ENCODE results near the gene STX4. TPM values are rescaled to one million over a fixed set of nuclear protein-coding genes. Genes with fewer than 3 reads are reported as not detected.
A peak's percentile ranks its signal among the peaks of the same experiment; 100 is the strongest.
"Not testable (repeated sequence)": the region's sequence is repeated elsewhere in the genome, so short reads cannot be mapped to it uniquely, and the experiment has no call there.

STX4 gene
- total and polyA plus RNA-seq, 2 donors from 2014 or later: 60.6 to 61.2 TPM

- TF ChIP-seq CTCF (IDR thresholded peaks at IDR 0.05; ENCODE audit: borderline replicate concordance, extremely low read depth, insufficient read depth): no peak
- Histone ChIP-seq H3K4me1 (ENCODE audit: control insufficient read depth in 2 of 3, insufficient read depth in 2 of 3, low read depth in 1 of 3, low read length in 3 of 3) (no peaks in the 10 kb centered on the region), H3K9ac (ENCODE audit: low read length in 3 of 3) (no peak overlapping the region), H3K27me3 (ENCODE audit: control insufficient read depth, insufficient read depth, low read length) (peaks cover 2% of the 10 kb centered on the region), H3K4me3 (ENCODE audit: low read length in 3 of 3) (no peak overlapping the region), H3K27ac (ENCODE audit: low read depth in 2 of 2, low read length in 2 of 2) (no peak overlapping the region), H3K9me3 (ENCODE audit: control insufficient read depth in 2 of 3, insufficient read depth in 1 of 3, low read length in 3 of 3) (no peaks in the 10 kb centered on the region), H3K36me3 (ENCODE audit: control insufficient read depth in 2 of 3, insufficient read depth in 3 of 3, low read length in 3 of 3) (no peaks in the 10 kb centered on the region)
- FAIRE-seq: no peak
- DNase-seq: no peak
- intact Hi-C loops (cut with DNase I): no loop called here
Observed at GRCh38 chr16:31009120-31009519, 24.2 kb upstream of the STX4 start.

- Histone ChIP-seq H3K27ac (ENCODE audit: low read depth in 2 of 2, low read length in 2 of 2) (no peak overlapping the region), H3K9me3 (ENCODE audit: control insufficient read depth in 2 of 3, insufficient read depth in 1 of 3, low read length in 3 of 3) (no peaks in the 10 kb centered on the region), H3K36me3 (ENCODE audit: control insufficient read depth in 2 of 3, insufficient read depth in 3 of 3, low read length in 3 of 3) (no peaks in the 10 kb centered on the region), H3K9ac (ENCODE audit: low read length in 3 of 3) (no peak overlapping the region), H3K4me1 (ENCODE audit: control insufficient read depth in 2 of 3, insufficient read depth in 2 of 3, low read depth in 1 of 3, low read length in 3 of 3) (no peaks in the 10 kb centered on the region), H3K27me3 (ENCODE audit: control insufficient read depth, insufficient read depth, low read length) (peaks cover 2% of the 10 kb centered on the region), H3K4me3 (ENCODE audit: low read length in 3 of 3) (no peak overlapping the region)
- intact Hi-C loops (cut with DNase I): no loop called here
- no peak for FAIRE-seq
- no peak for DNase-seq
- no peak for TF ChIP-seq CTCF (IDR thresholded peaks at IDR 0.05; ENCODE audit: borderline replicate concordance, extremely low read depth, insufficient read depth)
Observed at GRCh38 chr16:31009894-31010584, 23.3 kb upstream of the STX4 start.

- Histone ChIP-seq H3K4me1 (ENCODE audit: control insufficient read depth in 2 of 3, insufficient read depth in 2 of 3, low read depth in 1 of 3, low read length in 3 of 3) (no peaks in the 10 kb centered on the region), H3K9me3 (ENCODE audit: control insufficient read depth in 2 of 3, insufficient read depth in 1 of 3, low read length in 3 of 3) (no peaks in the 10 kb centered on the region), H3K27ac (ENCODE audit: low read depth in 2 of 2, low read length in 2 of 2) (no peak within 1 kb of the TSS), H3K27me3 (ENCODE audit: control insufficient read depth, insufficient read depth, low read length) (peaks cover 2% of the 10 kb centered on the region), H3K36me3 (ENCODE audit: control insufficient read depth in 2 of 3, insufficient read depth in 3 of 3, low read length in 3 of 3) (no peaks in the 10 kb centered on the region), H3K4me3 (ENCODE audit: low read length in 3 of 3) (no peak within 1 kb of the TSS), H3K9ac (ENCODE audit: low read length in 3 of 3) (no peak within 1 kb of the TSS)
- no peak for TF ChIP-seq CTCF (IDR thresholded peaks at IDR 0.05; ENCODE audit: borderline replicate concordance, extremely low read depth, insufficient read depth)
- DNase-seq (peak in 4 of 5 donors; percentile 61 to 84 (median 70)), FAIRE-seq (no peak)
- intact Hi-C loops (cut with DNase I): no loop called here
Observed at GRCh38 chr16:31010585-31011325, 22.6 kb upstream of the STX4 start, which contains the start of gene STX1B. Gene STX1B (minus strand): TSS chr16:31010638. CDS start chr16:31010396, 242 bp downstream.

- H3K9me3 ChIP-seq (ENCODE audit: control insufficient read depth in 2 of 3, insufficient read depth in 1 of 3, low read length in 3 of 3); intact Hi-C loops (cut with DNase I); FAIRE-seq; DNase-seq; H3K4me1 ChIP-seq (ENCODE audit: control insufficient read depth in 2 of 3, insufficient read depth in 2 of 3, low read depth in 1 of 3, low read length in 3 of 3); H3K4me3 ChIP-seq (ENCODE audit: low read length in 3 of 3); H3K27ac ChIP-seq (ENCODE audit: low read depth in 2 of 2, low read length in 2 of 2); H3K9ac ChIP-seq (ENCODE audit: low read length in 3 of 3); H3K27me3 ChIP-seq (ENCODE audit: control insufficient read depth, insufficient read depth, low read length); H3K36me3 ChIP-seq (ENCODE audit: control insufficient read depth in 2 of 3, insufficient read depth in 3 of 3, low read length in 3 of 3): not testable (repeated sequence)
Observed at GRCh38 chr16:31011815-31012214, 21.5 kb upstream of the STX4 start.

- H3K27ac ChIP-seq (ENCODE audit: low read depth in 2 of 2, low read length in 2 of 2); H3K9me3 ChIP-seq (ENCODE audit: control insufficient read depth in 2 of 3, insufficient read depth in 1 of 3, low read length in 3 of 3); intact Hi-C loops (cut with DNase I); H3K4me1 ChIP-seq (ENCODE audit: control insufficient read depth in 2 of 3, insufficient read depth in 2 of 3, low read depth in 1 of 3, low read length in 3 of 3); H3K36me3 ChIP-seq (ENCODE audit: control insufficient read depth in 2 of 3, insufficient read depth in 3 of 3, low read length in 3 of 3); H3K9ac ChIP-seq (ENCODE audit: low read length in 3 of 3); H3K4me3 ChIP-seq (ENCODE audit: low read length in 3 of 3); FAIRE-seq; H3K27me3 ChIP-seq (ENCODE audit: control insufficient read depth, insufficient read depth, low read length); DNase-seq: not testable (repeated sequence)
Observed at GRCh38 chr16:31013292-31013691, 20.1 kb upstream of the STX4 start.
